GM18498 (cell line): ENCODE measurements around the gene SLC9A8.

ENCODE experiments used
- ATAC-seq: cut with Tn5 transposase; IDR thresholded peaks from one replicate; pipeline ENCODE4 v1.9.1; 2021; ENCODE audit warnings: mild to moderate bottlenecking, moderate library complexity; ENCODE audit not compliant: unreplicated experiment

The SLC9A8 gene

DNA sequence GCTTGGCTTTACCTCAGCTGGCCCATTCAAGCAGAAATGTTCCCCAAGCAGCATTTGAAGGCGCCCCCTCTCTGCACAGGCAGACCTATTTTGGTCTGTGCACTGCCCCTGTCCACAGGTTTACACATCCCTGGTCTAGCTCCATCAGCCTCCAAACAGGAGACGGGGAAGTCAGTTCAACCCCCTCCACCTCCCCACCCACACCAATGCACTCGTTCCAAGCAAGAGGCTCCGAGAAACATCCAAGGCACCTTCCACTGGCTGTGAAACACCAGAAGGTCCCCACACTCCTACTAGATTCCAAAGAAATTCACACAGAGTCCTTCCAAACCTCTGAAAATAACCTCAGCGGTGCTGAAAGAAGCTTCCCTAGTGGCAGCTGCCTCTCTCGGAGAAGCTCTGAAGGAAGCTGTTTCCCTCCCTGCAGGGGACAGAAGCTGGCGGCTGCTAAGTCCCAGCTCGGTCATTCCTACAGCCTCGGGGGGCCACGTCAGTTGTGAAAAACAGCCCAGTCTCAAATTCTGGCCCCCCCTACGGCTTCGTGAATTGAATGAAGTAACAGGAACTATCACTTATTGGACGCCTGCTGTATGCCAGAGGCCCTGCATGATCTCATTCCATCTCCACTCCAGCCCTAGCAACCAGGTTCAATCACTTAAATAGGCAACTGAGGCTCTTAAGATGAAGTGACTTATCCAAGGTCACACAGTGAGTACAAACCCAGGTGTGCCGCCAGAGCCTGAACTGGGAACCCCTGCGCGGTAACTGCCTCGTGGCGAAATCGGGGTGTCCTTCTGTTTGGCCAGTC, 101.9 kb downstream of the SLC9A8 start:
- no peak for ATAC-seq

DNA sequence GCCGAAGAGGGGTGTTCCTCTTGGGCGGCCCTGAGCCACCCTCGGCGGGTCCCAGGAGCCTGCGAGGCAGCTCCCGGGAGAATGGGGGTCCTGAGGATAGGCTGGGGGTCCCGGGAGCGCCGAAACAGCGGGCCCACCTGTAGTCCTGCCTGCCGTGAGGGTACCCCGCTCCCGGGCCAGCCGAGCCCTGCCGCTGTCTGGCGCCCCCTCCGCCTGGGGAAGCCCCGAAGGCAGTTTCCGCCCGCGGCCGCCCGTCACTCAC, 102.4 kb downstream of the SLC9A8 start:
- no peak for ATAC-seq

DNA sequence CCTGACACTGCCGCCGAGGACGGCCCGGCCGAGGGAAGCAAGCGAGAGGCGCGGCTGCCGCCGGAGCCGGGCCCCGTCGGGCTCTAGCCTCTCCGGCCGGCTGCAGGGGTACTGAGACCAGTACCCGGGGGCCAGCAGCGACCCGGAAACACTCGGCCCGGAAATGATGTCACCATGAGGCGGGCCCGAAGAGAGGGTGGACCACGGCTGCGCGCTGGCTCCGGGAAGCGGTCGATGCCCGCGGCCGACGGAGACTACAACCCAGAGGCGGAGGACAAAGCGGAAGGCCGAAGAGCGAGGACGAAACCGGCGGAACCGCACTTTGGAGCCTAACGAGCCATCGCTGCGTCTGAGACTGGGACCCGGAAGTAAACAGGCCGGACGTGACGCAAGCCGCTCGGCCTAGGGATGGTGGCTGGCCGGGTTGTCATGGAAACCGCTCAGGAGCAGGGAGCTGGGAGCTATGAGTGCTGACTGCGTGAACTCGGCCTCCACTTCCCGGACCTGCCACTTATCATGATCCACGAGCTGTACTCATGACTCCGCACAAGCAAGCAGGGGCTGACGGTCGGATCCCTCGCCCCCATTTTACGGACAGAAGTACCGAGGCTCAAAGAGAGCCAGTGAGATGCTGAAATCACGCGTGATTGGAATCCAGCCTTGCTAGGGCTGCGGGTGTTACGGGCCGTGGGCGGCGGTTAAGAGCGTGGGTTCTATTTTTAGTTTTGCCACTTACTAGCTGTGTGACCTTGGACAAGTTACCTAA, 102.9 kb downstream of the SLC9A8 start, which contains the start of gene SPATA2:
SPATA2 (minus strand) TSS at position 150 of the 766 bp plus-strand sequence. CDS start 7,039 bp downstream, outside the sequence.
- peak; percentile 86 for ATAC-seq

DNA sequence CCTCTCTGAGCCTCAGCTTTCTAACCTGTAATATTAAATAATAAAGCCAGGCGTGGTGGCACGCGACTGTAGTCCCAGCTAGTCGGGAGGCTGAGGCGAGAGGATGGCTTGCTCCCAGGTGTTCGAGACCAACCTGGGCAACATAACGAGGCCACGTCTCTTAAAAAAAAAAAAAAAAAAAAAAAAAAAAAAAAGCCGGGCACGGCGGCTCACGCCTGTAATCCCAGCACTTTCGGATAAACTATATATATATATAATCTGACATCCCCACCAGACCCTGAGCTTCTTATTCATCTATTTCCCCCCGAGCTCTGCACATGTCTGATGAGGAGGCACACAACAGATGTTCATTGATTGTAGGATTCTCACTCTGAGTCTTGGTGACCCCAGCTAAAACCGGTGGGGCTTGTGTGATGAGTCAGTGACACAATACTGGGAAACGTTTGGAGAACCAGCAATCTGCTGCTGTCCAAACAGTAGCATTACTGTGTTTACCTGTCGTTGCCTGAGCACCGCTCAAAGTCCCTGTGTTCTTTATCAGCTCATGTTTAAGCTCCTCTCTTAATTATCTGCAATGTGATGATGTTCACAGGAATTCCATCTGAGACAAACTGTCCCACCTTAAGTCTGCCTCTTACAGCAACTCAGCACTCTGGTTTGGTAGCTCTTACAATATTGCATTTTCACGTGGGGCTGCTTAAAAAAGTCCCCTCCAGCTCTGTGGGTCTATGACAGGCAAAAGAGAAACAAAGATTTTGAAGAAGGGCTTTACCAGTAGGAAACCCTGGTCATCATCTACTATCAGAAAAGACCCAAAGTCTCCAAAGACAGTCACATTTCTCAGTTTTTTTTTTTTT, 103.7 kb downstream of the SLC9A8 start:
- no peak for ATAC-seq

DNA sequence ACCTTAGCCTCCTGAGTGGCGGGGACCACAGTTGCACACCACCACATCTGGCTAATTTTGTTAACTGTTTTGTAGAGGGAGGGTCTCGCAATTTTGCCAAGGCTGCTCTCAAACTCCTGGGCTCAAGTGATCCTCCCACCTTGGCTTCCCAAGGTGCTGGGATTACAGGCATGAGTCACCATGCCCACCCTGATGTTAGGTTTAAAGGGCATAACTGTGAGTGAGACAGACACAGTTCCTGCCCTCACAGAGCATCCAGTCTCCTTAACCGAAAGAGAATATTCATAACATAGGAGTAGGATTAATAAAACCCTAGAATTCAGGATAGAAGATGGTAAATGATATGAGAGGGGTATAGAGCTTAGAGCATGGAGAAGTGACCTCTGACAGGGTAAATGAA, 105.8 kb downstream of the SLC9A8 start:
- ATAC-seq: no peak

DNA sequence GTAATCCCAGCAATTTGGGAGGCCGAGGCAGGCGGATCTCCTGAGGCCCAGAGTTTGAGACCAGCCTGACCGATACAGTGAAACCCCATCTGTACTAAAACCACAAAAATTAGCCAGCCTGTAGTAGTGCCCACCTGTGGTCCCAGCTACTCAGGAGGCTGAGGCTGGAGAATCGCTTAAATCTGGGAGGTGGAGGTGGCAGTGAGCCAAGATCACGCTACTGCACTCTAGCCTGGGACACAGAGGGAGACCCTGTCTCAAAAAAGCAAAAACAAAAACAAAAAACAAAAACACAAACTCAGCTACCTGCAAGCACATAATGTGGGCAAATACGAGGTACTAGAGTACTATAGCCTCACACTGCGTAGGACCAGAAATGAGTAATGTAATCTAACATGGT, 106.4 kb downstream of the SLC9A8 start:
- ATAC-seq: no peak

DNA sequence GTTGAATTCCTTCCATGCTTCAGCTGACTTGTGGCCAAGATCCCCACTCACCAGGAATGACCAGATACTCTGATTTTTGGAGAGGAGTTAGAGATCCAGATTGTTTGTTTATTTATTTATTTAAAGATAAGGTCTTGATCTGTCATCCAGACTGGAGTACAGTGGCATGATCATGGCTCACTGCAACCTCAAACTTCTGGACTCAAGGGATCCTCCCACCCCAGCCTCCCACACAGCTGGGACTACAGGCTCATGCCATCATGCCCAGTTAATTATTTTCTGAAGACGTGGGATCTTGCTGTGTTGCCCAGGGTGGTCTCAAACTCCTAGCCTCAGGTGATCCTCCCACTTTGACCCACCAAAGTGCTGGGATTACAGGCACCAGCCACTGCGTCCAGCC, 106.8 kb downstream of the SLC9A8 start:
- no peak for ATAC-seq

DNA sequence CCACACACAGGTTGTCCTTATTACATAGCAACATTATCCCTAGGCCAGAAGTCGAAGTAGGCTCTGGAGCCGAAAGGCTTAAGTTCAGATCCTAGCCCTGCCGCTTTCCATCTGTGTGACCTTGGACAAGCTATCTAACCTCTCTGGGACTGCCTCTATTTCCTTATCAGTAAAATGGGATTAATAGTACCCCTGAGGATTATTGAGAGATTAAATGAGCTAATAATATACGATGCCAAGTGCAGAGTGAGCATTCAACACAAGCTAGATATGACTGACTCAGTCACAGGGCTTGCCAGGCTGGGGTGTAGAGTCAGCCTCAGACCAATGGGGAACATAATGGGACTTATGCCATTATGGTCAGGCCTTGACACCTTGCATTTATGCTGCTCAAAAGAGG, 111.6 kb downstream of the SLC9A8 start:
- ATAC-seq: no peak

DNA sequence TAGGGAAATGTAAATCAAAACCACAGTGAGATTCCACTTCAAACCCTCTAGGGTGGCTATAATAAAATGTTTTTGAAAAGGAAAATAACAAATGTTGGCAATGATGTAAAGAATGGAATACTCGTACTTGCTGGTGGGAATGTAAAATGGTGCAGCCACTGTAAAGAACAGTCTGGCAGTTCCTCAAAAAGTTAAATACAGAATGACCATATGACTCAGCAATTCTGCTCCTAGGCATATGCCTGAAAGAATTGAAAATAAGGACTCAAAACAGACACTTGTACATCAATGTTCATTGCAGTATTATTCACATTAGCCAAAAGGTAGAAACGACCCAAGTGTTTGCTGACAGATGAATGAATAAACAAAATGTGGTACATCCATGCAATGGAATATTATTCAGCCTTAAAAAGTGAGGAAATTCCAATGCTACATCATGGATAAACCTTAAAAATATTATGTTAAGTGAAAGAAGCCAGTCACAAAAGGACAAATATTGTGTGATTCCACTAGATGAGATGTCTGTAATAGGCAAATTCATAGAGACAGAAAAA, 113.3 kb downstream of the SLC9A8 start:
- ATAC-seq: no peak

DNA sequence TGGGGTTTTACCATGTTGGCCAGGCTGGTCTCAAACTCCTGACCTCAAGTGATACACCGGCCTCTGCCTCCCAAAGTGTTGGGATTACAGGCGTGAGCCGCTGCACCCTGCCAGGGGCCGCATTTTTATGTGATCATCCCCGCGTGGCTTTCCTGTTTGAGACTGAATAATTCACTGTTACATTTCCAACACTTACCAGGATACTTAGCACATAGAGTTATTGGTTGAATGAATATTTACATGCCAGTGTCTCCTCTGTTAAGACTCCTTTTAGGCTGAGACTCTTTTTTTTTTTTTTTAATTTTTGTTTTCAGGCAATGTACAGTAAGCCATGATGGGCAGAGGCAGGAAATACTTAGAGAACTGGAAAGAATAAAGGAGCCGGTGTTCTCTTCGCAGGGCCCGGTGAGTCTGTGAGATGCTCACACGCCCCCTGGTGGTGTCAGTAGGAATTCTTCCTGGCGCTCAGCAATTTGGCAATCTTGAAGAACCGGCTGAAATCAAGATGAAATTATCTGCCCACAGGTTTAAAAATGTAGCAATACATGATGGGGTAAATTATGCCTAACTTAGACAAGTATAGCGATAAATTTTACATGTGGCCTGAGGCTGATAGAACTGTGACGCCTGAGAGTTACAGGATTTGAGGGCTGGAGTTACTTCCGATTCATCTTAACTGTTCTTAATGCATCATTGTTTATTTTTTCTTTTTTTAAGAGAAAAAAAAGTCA, 115.9 kb downstream of the SLC9A8 start:
- no peak for ATAC-seq

DNA sequence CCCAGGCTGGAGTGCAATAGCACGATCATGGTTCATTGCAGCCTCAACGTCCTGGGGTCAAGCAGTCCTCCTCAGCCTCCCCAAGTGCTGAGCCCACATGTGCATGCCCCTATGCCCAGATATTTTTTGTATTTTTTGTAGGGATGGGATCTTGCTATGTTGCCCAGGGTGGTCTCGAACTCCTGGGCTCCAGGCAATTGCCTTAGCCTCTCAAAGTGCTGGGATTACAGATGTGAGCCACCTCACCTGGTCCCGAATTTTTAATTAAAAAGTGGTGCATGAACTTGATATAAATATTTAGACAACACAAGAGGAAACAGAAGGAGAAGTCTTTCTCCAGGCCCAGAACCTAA, 116.5 kb downstream of the SLC9A8 start:
- ATAC-seq: no peak

DNA sequence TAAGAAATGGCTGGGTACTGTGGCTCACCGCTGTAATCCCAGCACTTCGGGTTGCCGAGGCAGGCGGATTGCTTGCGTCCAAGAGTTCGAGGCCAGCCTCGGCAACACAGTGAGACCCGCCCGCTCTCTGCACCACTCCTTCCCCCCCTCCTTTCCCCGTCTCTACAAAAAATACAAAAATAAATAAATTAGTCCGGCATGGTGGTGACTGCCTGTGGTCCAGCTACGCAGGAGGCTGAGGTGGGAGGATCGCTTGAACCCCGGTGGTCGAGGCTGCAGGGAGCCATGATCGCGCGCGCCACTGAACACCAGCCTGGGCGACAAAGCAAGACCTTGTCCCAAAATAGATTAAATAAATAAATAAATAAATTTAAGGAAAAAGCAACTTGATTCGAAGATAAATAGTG, 123.1 kb downstream of the SLC9A8 start:
- ATAC-seq: peak; percentile 8

DNA sequence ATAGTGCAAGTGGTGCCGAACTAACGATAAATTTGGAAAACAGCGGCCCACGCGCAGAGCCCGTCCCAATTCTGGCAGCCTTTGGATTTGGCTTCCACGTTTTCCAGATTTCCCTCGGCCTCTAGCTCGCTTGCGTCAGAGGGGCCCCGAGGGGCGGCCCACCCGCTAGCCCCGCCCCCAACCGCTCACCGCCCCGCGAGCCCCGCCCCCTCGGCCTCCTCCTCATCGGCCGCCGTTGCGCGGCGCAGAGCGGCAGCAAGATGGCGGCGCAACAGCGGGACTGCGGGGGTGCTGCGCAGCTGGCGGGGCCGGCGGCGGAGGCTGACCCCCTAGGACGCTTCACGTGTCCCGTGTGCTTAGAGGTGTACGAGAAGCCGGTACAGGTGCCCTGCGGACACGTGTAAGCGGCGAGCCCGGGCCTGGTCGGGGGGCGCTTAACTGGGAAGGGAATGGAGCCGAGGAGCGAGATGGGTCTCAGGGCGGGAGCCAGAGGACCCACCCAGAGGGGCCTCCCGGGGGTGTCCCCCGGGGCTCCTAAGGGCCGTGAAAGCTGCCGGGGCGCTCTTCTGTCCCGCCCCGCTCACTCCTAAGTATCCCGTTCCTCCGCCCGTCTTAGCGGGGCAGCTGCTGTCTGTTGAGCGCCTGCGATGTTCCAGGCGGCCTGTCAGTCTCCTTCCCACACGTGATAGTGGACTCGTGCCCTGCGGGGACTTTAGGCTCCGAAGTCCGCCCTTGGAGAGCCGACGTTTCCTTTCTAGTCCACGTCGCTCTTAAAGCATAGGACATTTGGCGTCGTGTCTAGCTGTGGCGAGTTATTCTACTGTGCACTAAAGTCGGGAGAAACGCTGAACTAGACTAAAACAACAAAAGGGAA, 123.8 kb downstream of the SLC9A8 start, which contains the start of gene RNF114:
RNF114 (plus strand) TSS at position 245 of the 874 bp plus-strand sequence; CDS start at position 261, 16 bp downstream.
- peak; percentile 74 for ATAC-seq

DNA sequence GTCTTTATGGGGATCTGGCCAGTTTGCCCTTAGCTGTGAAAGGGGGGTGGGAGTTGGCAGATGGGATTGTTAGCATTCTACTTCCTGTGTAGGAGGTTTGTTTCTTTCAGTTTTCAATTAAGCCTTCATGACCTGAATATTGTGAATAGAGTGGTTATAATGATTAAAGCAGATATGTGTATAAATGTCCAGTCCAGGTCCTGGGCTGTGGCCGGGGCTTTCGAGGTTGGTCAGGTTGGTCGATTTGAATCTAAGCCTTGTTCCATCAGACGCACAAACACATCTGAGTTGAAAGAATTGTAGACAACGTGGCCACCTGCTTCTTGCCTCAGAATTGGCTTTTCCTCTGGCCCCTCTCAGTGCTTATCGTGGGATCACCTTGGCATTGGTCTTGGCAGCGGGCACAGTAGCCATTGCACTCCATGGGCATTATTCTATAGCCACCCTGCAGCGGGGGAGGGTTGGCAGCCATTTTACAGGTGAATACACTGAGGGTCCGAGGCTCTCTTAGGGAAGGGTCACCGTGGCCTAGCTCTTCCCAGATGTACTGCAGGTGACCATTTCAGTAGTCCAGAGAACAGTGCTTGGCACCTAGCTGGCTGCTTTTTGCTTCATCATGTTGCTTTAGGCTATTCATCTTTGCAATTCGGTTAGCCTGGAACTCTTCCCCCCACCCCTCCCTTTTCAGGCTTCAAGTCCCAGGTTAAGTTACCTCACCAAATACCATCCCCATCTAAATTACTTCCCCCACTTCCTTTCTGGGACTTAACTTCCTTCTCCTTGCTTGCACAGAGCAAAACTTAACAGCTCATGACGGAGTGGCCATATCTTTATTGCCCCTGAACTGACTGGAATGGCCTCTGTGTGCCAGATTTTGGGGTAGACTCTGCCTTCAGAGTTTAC, 124.7 kb downstream of the SLC9A8 start:
- ATAC-seq: peak; percentile 7

DNA sequence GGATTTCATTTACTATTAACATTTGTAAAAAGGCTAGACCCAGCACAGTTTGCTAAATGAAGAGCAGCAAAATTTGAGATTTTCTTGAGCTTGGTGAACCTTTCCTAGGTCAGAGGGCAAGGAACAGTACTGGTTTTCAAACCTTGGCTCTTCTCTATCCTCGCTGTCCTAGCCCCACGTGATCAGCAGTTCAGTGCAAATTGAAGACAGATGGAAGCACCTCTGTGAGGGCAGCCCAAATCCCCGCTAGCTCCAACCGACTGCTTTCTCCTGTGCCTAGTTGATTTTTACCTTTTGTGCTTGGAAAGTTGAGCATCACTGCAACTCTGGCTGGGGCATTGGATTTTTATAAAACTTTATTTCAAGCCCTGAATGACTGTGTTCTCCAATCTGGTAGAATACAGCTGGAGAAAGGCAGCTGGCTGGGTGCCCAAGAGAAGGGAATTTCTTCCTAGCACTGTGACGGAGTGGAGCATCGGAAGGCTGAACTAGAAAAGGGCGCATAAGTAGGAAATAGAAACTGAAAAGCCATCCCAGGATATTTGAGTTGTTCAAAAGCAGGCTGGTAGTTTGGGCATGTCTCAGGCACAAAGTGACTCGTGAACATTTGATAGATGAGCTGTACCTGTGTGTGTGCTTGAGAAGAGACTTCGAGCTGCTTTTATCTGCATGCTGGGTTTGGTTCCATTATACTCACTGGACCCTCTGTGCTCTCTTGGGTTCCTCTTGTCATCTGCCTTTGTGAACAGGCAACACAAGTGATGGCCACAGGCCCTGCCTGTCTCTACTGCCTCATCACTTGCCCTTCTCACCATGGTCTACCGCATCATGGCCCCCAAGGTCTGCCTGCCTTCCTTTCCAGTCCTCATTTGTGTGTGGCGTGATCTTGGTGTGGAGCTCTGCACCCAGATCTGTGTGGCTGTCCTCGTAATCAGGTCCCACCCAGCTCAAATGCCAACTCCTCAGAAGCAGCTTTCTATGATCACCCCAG, 125.8 kb downstream of the SLC9A8 start:
- no peak for ATAC-seq

DNA sequence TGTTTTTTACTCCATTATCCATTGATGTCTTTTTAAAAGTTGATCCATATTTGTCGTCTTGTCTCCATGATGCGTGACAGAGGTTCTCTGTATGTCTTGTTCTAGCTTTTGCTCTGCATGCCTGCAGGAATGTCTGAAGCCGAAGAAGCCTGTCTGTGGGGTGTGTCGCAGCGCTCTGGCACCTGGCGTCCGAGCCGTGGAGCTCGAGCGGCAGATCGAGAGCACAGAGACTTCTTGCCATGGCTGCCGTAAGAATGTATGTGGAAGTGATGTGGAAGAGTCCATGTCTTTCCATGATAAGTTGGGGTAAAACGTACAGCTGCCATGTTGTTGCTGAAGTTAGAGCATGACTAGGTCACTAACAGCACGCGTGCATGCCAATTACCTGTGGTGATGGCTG, 128.8 kb downstream of the SLC9A8 start:
- no peak for ATAC-seq
